Dendritic cell treated with granulocyte-macrophage colony-stimulating factor and Interleukin-4, amounts not matched to agents 40 ng/mL and 50 ng/mL, for 4 days (primary cell): ENCODE results near the gene SELENOI.
A peak's percentile ranks its signal among the peaks of the same experiment; 100 is the strongest.
"Not testable (repeated sequence)": the region's sequence is repeated elsewhere in the genome, so short reads cannot be mapped to it uniquely, and the experiment has no call there.

Experiments used
- H3K27ac Mint-ChIP-seq: one replicate; pipeline ENCODE4 v1.8.0; 2022; ENCODE audit warnings: mild to moderate bottlenecking, mixed read lengths
- H3K27me3 Mint-ChIP-seq: one replicate; pipeline ENCODE4 v1.8.0; 2022; ENCODE audit warnings: mild to moderate bottlenecking, mixed read lengths
- H3K36me3 Mint-ChIP-seq: one replicate; pipeline ENCODE4 v1.8.0; 2022; ENCODE audit warnings: low read depth, mixed read lengths
- H3K4me1 Mint-ChIP-seq: one replicate; pipeline ENCODE4 v1.8.0; 2022; ENCODE audit warnings: low read depth, mixed read lengths
- H3K4me3 Mint-ChIP-seq: one replicate; pipeline ENCODE4 v1.8.0; 2022; ENCODE audit warnings: mild to moderate bottlenecking, moderate library complexity, mixed read lengths
- H3K9me3 Mint-ChIP-seq: one replicate; pipeline ENCODE4 v1.8.0; 2022; ENCODE audit warnings: mixed read lengths
- intact Hi-C: fragments of 100-400 bp; cut with micrococcal nuclease; formaldehyde crosslinking; loops from one replicate; pipeline ENCODE4 v1.15.0; 2022

SELENOI gene

DNA sequence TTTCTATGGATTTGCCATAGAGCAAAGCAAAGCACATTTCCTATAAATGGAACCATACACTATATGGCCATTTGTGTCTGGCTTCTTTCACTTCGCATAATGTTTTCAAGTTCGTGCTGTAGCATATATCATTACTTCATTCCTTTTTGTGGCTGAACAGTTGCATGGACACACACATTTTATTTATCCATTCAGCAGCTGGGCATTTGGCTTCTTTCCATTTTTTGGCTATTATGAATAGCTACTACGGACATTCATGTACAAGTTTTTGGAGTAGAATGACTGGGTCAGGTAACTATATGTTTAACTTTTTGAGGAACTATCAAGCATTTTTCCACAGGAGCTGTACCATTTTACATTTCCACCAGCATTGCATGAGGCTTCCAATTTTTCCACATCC, 10.7 kb upstream of the SELENOI start:
- H3K4me1 Mint-ChIP-seq = peaks cover 11% of the 10 kb centered on the region
- intact Hi-C loops = loop anchor here (10.0 kb wide), 1 partner anchor 130 kb away; no protein-coding TSS in a partner anchor
- no peaks in the 10 kb centered on the region for H3K27me3 Mint-ChIP-seq
- H3K9me3 Mint-ChIP-seq = no peaks in the 10 kb centered on the region
- H3K4me3 Mint-ChIP-seq = no peak overlapping the region
- no peaks in the 10 kb centered on the region for H3K36me3 Mint-ChIP-seq
- H3K27ac Mint-ChIP-seq = no peak overlapping the region

DNA sequence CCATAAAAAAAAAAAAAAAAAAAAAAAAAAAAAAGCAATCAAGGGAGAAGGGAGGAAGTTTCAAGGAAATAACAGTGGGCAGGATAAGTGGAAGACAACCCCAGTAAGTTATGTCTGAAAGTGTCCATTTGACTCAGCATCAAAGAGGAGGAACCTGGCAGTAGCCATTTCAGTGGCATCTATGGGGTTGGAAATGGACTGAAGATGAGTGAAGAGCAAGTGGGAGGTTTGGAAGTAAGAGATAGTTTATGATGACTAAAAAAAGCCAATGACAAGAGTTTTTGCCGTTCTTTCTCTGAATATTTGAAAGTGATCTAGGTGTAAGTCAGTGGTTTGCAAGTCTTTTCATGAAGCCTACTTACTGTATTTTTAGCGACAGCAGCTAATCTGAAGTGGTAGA, 9.2 kb upstream of the SELENOI start:
- H3K4me3 Mint-ChIP-seq = no peak overlapping the region
- H3K36me3 Mint-ChIP-seq = no peaks in the 10 kb centered on the region
- intact Hi-C loops = loop anchor here (10.0 kb wide), 1 partner anchor 128 kb away; no protein-coding TSS in a partner anchor
- H3K9me3 Mint-ChIP-seq = no peaks in the 10 kb centered on the region
- no peak overlapping the region for H3K27ac Mint-ChIP-seq
- peaks cover 5% of the 10 kb centered on the region for H3K4me1 Mint-ChIP-seq
- H3K27me3 Mint-ChIP-seq = no peaks in the 10 kb centered on the region

DNA sequence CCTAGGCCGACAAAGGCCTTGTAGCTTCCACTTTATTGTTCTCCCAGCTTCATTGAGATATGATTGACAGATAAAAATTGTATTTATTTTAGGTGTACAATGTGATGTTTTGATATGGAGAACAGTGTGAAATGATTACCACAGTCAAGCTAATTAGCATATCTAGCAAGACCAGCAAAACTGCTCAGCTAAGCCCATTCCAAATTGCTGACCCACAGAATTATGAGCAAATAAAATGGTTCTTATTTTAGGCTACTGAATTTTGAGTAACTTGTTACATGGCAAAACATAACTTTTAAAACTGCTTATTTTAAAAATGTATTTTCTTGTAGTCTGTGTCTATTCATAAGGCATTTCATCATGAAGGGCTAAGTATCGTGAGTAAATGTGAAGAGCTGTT, 8.6 kb upstream of the SELENOI start:
- no peaks in the 10 kb centered on the region for H3K27me3 Mint-ChIP-seq
- intact Hi-C loops = loop anchor here (10.0 kb wide), 1 partner anchor 128 kb away; no protein-coding TSS in a partner anchor
- no peaks in the 10 kb centered on the region for H3K9me3 Mint-ChIP-seq
- H3K27ac Mint-ChIP-seq = no peak overlapping the region
- H3K36me3 Mint-ChIP-seq = no peaks in the 10 kb centered on the region
- H3K4me1 Mint-ChIP-seq = peaks cover 5% of the 10 kb centered on the region
- no peak overlapping the region for H3K4me3 Mint-ChIP-seq

DNA sequence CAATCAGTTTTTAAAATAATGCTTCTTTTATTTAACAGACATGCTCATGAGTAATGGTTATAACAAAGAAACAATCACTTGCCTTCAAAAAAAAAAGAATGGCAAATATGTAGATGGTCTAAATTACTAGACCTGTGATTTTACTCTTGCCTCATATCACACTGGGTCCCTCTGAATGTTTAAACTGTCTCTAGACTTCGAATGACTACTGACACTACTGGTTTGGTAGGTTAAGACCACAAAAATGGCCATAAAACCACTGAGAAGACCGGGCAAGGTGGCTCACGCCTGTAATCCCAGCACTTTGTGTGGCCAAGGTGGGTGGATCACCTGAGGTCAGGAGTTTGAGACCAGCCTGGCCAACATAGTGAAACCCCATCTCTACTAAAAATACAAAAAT, 5.1 kb upstream of the SELENOI start:
- Mint-ChIP-seq H3K27me3 (no peaks in the 10 kb centered on the region), H3K4me1 (peaks cover 12% of the 10 kb centered on the region), H3K9me3 (no peaks in the 10 kb centered on the region), H3K4me3 (no peak overlapping the region), H3K36me3 (peaks cover 7% of the 10 kb centered on the region), H3K27ac (no peak overlapping the region)
- intact Hi-C loops = loop anchor here (10.0 kb wide), 1 partner anchor 466 kb away; the partner anchor contains the start of gene ASXL2

DNA sequence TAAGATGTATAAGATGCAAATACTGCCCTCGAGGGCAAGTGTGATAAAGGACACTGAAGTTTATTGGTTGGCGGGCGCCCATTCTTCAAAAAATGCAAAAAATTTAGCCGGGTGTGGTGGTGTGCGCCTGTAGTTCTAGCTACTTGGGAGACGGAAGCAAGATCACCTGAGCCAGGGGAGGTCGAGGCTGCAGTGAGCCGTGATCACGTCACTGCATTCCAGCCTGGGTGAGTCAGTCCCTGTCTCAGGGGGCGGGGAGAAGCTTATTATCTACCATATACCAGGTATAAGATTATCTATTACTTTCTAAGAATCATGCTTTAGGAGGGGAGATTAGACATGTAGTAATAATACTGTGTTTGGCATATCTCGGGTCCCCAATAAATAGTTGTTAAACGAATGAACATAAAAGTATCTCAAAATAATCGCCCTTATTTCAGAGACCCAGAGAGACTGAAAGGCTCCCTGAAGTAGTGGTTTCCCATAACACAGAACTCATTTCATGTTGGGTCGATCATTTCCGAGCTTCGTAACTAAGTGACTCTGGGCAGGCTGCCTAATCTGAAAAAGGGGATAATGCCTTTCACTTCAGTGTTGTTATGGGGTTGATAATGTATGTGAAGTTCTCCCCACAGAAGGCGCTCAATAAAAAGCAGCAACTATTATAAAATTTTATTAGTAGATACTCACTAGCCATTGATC, 1.2 kb upstream of the SELENOI start:
- H3K27me3 Mint-ChIP-seq = no peaks in the 10 kb centered on the region

DNA sequence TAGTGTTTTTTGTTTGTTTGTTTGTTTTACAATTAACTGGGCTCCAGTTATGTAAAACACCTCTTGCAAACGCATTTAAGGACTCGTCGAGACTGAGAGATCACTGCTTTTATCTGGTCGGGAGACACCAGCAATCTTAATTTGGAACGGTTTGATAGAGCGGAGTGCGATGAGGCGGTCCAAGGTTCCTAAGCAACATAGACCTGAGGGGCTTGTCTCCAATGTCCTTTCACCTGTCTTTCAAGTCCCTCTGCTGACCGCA, 729 bp upstream of the SELENOI start:
- peak overlapping the region; percentile 93 for H3K27ac Mint-ChIP-seq
- H3K9me3 Mint-ChIP-seq = no peaks in the 10 kb centered on the region
- peak overlapping the region; percentile 89 for H3K4me3 Mint-ChIP-seq
- peaks cover 25% of the 10 kb centered on the region for H3K4me1 Mint-ChIP-seq
- intact Hi-C loops = loop anchor here (5.0 to 10.0 kb wide), 2 partner anchors 103 to 470 kb away; partner anchors contain the start of genes ASXL2, HADHA and HADHB
- H3K36me3 Mint-ChIP-seq = peaks cover 14% of the 10 kb centered on the region
- no peaks in the 10 kb centered on the region for H3K27me3 Mint-ChIP-seq

More for the DNA sequence above, 1.2 kb upstream of the SELENOI start:
- no peaks in the 10 kb centered on the region for H3K9me3 Mint-ChIP-seq
- H3K4me1 Mint-ChIP-seq = peaks cover 25% of the 10 kb centered on the region
- H3K36me3 Mint-ChIP-seq = peaks cover 14% of the 10 kb centered on the region
- H3K27ac Mint-ChIP-seq = peak overlapping the region; percentile 93
- intact Hi-C loops = loop anchor here (5.0 to 10.0 kb wide), 2 partner anchors 102 to 470 kb away; partner anchors contain the start of genes ASXL2, HADHA and HADHB
- peak overlapping the region; percentile 89 for H3K4me3 Mint-ChIP-seq

DNA sequence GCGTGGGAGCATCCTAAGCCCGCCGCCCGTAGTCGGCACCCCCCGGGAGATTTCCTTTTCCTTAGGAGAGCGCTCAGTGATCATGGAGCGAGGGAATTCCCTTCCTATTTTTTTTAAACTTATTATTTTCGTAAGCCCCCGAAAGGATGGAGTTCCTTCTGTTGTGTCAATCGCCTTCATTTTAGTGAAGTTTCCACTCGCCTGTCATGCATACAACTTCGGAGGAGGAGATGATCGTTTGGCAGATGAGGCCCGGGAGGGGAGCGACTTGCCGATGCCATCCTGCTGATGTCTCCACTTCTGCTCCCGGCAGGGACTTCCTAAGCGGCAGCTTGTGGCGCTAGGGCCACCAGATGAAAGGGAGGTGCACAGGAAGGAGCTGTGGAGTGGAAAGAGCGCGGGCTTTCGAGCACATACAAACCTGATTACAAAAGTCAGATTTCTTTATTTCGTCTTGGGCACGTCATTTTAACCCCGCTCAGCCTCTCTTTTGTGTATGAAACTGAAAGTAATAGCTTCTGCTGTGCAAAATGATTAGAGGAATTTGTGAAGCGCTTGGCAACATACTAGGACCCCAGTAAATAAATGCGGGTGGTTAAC, 611 bp downstream of the SELENOI start, which contains the start of gene ADGRF3:
Gene ADGRF3, minus strand, starts transcription at position 336 of the 600 bp plus-strand sequence. CDS start 555 bp downstream, outside the sequence.
- H3K27me3 Mint-ChIP-seq = no peaks in the 10 kb centered on the region
- peaks cover 14% of the 10 kb centered on the region for H3K36me3 Mint-ChIP-seq
- peak within 1 kb of the TSS; percentile 93 for H3K27ac Mint-ChIP-seq
- intact Hi-C loops = loop anchor here (5.0 to 10.0 kb wide), 2 partner anchors 104 to 472 kb away; partner anchors contain the start of genes ASXL2, HADHA and HADHB
- peak within 1 kb of the TSS; percentile 89 for H3K4me3 Mint-ChIP-seq
- peaks cover 25% of the 10 kb centered on the region for H3K4me1 Mint-ChIP-seq
- no peaks in the 10 kb centered on the region for H3K9me3 Mint-ChIP-seq

DNA sequence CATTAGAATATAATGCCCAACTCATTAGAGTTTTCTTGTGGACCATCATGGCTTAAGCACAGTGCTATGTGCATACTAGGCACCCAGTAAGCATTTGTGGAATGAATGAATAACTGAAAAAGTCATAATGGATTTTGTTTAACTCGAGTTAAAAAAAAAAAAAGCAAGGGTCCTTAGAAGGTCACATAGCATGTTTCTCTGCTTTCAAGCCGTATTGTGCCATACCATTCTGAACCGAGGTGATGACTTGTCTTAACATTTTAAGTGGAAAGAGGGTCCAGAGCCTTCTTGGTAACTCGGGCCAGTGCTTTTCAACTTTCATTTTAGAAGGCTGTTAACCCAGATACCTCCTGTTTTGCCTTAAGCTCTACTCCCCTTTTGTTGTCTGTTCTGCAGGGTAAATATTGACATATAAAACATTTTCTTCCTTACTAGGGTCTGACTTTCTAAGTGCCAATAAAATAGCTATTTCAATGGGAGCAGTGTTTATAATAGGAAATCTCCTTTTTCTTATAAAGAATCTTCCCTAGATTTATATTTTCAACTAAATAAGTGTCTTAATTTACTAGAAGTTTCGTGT, 1.4 kb downstream of the SELENOI start:
- H3K9me3 Mint-ChIP-seq = no peaks in the 10 kb centered on the region
- H3K27me3 Mint-ChIP-seq = no peaks in the 10 kb centered on the region
- intact Hi-C loops = loop anchor here (5.0 to 10.0 kb wide), 2 partner anchors 105 to 473 kb away; partner anchors contain the start of genes ASXL2, HADHA and HADHB
- H3K27ac Mint-ChIP-seq = peak overlapping the region; percentile 93
- H3K36me3 Mint-ChIP-seq = peaks cover 14% of the 10 kb centered on the region
- H3K4me3 Mint-ChIP-seq = peak overlapping the region; percentile 89
- H3K4me1 Mint-ChIP-seq = peaks cover 31% of the 10 kb centered on the region

DNA sequence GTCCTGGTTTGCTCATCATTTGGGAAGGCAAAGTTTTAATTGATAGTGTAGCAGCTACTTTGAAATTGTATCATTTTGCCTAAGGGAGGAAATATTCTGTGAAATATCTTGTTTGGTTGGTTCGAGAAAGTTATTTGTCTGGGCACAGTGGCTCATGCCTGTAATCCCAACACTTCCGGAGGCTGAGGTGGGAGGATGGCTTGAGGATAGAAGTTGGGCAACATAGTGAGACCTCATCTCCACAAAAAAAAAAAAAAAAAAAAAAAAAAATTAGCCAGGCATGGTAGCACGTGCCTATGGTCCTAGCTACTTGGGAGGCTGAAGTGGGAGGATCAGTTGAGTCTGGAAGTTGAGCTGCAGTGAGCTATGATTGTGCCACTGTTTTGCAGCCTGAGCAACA, 3.7 kb downstream of the SELENOI start:
- H3K9me3 Mint-ChIP-seq = no peaks in the 10 kb centered on the region
- peaks cover 21% of the 10 kb centered on the region for H3K36me3 Mint-ChIP-seq
- peaks cover 33% of the 10 kb centered on the region for H3K4me1 Mint-ChIP-seq
- no peak overlapping the region for H3K4me3 Mint-ChIP-seq
- intact Hi-C loops = loop anchor here (5.0 to 10.0 kb wide), 2 partner anchors 107 to 475 kb away; partner anchors contain the start of genes ASXL2, HADHA and HADHB
- H3K27ac Mint-ChIP-seq = no peak overlapping the region
- H3K27me3 Mint-ChIP-seq = no peaks in the 10 kb centered on the region

DNA sequence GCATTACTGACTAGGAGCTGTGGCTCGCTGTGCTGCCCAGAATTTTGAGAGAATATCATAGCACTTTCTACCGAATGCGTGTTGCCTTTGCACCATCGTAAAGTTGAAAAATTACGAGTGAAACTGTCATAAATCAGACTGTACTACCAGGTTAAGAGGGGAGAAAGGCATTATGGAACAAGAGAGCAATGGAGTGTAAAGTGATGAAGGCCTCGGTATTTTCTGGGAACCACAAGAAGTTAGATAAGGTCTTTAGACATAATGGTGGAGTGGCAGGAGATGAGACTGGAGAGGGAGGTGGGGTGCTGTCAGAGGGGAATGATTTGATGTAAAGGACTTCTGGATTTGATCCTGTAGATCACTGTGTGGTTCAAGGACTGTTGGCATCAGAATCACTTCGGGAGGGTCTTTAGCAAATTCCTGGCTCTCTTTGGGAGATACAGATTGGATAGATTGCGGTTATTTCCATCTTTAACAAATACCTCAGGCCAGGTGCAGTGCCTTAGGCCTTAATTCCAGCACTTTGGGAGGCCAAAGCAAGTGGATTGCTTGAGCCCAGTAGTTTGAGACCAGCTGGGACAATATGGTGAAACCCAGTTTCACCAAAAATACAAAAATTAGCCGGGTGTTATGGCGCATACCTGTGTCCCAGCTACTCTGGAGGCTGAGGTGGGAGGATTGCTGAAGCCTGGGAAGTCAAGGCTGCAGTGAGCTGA, 5.6 kb downstream of the SELENOI start:
- Mint-ChIP-seq H3K9me3 (no peaks in the 10 kb centered on the region), H3K27me3 (no peaks in the 10 kb centered on the region), H3K36me3 (peaks cover 12% of the 10 kb centered on the region), H3K4me1 (peaks cover 39% of the 10 kb centered on the region), H3K27ac (no peak overlapping the region), H3K4me3 (no peak overlapping the region)
- intact Hi-C loops = no loop called here

DNA sequence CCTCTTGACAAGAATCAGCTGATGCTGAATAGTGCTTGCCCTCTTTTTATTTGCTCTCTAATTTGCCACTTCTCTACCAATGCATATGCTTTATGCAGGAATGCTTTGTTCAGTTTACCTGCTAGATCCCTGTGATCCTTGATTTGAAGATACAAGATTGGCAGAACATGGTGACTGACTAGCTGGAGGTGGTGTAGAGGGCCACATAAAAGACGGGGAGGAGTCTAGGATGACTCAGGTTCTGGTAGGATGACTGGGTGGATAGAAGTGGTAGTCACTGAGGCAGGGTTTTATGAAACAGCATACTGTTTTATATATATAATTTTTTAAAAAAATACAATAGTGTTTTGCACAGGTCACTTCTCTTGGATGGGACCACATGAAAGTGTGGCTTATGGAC, 6.9 kb downstream of the SELENOI start:
- Mint-ChIP-seq H3K27ac (no peak overlapping the region), H3K36me3 (peaks cover 21% of the 10 kb centered on the region), H3K27me3 (no peaks in the 10 kb centered on the region), H3K4me1 (peaks cover 27% of the 10 kb centered on the region), H3K4me3 (no peak overlapping the region), H3K9me3 (no peaks in the 10 kb centered on the region)
- intact Hi-C loops = no loop called here

DNA sequence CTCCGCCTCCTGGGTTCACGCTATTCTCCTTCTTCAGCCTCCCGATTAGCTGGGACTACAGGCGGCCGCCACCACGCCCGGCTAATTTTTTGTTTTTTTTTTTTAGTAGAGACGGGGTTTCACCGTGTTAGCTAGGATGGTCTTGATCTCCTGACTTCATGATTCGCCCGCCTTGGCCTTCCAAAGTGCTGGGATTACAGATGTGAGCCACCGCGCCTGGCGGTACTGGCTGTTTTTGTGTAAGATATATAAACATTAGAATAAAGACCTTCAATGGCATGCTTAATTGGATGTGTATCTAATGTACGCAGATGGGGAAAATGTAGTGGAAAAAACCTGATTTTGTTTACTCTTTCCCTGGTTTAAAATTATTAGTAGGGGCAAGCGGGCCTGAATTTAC, 8.5 kb downstream of the SELENOI start:
- H3K36me3 Mint-ChIP-seq = peaks cover 29% of the 10 kb centered on the region
- H3K4me3 Mint-ChIP-seq, H3K27ac Mint-ChIP-seq, intact Hi-C loops, H3K27me3 Mint-ChIP-seq, H3K9me3 Mint-ChIP-seq: not testable (repeated sequence)
- H3K4me1 Mint-ChIP-seq = peaks cover 20% of the 10 kb centered on the region

DNA sequence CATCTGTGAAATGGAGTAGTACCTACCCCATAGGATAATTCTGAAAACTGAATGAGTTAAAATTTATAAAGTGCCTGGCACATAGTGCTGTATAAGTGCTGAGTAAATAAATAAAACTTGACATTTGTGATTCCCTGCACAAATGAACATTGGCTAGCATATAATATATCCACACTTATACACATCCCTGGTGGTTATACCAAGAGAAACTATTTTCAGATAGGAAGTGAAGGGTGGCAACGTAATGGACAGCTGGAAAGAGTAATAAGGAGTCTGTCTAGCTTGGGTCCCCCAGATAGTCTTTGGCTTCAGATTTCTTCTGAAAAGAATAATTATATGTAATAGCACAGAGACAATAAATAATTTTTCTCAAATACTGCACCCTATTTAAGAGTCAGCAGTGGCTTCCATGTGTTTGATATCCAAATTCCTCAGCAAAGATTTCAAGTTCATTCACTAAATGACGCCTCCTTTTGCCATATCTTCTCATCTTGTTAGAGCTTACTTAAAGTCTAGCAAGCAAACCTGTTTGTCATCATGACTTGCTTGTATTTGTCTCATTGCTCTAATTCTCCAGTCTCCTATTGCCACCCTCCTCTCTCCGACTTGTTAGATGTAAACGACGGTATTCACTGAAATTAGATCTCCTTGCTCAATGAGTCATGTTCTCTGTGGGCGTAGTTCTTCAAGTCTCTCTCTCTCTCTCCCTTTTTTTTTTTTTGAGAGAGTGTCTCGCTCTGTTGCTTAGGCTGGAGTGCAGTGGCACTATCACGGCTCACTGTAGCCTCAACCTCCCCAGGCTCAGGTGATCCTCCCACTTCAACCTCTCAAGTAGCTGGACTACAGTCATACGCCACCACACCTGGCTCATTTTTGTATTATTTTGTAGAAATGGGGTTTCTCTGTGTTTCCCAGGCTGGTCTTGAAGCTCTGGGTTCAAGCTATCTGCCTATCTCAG, 9.4 kb downstream of the SELENOI start:
- intact Hi-C loops = no loop called here
- Mint-ChIP-seq H3K4me3 (no peak overlapping the region), H3K27me3 (no peaks in the 10 kb centered on the region), H3K36me3 (peaks cover 29% of the 10 kb centered on the region), H3K4me1 (peaks cover 20% of the 10 kb centered on the region), H3K27ac (no peak overlapping the region), H3K9me3 (no peaks in the 10 kb centered on the region)
